ENCODE measurements around the gene PCBP3.

PCBP3 gene

DNA sequence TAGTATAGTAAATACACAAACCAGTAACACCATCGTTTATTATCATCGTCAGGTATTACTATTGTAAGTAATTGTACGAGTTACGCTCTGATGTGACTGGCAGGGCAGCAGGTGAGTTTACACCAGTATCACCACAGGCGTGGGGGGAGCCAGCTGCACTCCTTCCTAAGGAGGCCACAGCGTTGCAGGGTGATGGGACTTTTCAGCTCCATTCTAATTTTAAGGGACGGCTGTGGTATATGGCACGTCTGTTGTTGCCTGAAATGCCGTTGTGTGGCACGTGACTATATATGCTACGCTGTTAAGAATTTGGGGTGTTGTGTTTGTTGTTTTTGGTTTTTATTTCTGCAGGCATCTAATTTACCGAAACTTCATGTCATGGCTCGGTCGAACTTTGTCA, 173.3 kb downstream of the PCBP3 start:
- DNase-seq, result no peak

DNA sequence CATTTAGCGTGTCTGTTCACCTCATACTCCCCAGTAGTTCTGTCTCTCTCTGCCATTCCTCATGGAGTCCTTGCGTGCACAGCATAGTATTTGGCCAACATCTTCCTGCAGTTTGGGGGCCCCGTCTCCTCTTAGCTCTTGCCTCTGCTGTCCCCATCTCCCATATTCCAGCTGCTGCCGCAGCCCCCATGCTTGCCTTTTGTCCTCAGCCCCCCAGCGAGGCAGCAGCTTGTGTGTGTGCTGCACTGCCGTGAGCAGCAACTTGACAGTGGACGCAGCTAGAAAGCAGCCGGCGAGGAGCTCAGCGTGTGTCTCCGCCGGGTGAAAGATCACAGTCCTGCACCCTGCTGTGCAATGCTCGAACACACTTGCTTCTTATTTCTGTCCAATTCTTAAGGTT, 173.8 kb downstream of the PCBP3 start:
- no peak for DNase-seq

DNA sequence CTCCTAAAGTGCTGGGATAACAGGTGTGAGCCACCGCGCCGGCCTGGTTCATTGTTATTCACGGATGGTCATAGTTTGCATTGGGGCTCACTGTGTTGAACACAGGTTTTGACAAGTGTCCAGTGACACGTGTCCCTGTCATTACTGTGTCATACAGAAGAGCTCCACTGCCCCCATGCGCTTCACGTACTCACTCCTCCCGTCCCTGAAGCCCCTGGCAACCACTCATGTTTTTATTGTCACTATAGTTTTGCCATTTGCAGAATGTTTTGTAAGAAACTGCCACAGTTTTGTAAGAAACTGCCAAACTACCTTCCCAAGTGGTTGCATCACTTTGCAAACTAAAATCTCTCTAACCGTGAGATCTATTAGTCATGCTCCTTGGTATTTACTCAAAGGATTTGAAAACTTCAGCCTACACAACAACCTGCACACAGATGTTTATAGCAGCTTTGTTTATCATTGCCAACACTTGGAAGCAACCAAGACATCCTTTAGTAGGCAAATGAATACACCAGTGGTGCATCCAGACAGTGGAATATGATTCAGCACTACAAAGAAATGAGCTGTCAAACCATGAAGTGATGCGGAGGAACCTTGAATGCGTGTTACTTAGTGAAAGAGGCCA, 174.9 kb downstream of the PCBP3 start:
- DNase-seq, result no peak

DNA sequence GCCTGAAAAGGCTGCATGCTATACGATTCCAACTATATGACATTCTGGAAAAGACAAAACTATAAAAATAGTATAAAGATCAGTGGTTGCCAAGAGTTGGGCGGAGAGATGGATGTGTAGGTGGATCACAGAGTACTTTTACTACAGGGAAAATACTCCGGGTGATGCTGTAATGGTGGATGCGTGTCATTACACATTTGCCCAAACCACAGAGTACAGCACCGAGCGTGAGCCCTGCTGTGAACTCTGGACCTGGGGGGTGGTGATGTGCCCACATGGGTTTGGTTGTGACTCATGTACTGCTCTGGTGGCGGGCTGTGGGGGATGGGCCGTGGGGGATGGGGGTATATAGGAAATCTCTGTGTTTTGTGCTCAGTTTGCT, 175.4 kb downstream of the PCBP3 start:
- DNase-seq, result no peak

DNA sequence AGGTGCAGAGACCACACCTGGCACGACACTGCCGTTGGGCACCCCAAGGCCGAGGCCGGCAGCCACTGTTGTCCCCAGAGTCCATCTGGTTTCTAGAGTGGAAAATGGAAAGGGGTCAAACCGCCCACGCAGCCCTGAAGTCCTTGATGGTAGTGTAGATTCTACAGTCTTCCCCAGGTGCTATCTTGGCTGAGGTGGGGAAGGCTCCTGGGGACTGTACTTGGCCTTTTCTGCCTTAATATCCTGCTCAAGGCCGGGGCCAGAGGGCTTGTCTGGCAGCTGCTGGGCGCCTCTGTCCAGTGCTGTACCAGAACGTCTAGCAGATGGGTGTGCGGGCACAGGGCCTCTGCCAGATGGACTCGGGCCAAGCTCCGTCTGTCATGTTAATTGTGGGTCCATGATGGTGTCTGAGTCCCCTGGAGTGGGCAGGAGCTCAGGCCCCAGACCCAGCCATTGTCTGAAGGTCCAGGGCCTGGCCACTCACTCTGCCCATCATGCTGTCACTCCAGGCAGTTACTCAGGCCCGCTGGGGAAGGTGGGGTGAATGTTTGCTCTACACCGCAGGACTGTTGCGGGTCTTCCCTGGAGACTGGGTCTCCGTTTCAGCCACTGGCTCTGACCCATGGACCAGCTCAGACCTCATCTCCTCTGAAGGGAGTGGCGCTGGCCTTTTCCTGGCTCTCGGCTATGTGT, 176.1 kb downstream of the PCBP3 start:
- DNase-seq, result no peak

DNA sequence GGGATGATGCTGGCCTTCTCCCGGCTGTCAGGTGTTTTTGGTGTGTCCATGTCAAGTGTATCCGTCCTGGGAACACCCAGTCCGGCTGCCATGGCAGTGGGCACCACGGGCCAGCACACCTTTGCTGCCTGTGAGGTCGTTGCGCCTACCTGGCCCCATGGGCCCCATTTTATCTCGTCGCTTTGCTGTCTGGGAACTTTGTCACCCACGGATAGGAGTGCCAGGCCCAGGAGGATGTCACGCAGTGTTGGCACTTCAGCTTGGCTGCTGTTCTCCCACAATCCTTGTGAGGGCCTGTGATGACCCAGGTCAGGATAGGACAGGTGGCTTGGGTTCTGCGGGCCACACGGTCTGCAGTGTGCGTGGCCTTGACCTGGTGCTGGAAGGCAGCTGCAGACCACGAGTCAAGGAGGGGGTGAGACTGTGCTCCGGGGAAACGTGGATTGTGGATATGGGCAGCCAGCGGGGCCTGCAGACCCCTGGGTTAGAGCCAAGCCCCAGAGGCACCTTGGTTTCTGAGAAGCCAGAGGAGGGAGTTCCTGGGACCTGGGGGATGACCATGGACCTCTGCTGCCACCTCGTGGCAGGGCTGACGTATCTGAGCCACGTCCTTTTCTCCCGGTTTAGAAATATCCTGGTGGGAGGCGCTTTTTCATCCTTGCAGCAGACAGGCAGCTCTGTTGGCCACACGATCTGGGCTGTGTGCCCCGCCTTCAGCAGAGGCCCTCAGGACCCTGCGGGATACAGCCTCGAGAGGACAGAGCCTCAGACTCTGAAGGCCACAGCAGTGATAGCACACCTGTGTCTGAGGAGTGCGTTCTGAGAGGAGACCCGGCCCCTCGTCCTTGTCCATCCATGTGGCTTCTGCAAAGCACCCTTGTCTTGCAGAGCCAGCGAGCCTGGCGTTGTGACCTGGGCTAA, 176.9 kb downstream of the PCBP3 start:
- DNase-seq, result peak; percentile 81

DNA sequence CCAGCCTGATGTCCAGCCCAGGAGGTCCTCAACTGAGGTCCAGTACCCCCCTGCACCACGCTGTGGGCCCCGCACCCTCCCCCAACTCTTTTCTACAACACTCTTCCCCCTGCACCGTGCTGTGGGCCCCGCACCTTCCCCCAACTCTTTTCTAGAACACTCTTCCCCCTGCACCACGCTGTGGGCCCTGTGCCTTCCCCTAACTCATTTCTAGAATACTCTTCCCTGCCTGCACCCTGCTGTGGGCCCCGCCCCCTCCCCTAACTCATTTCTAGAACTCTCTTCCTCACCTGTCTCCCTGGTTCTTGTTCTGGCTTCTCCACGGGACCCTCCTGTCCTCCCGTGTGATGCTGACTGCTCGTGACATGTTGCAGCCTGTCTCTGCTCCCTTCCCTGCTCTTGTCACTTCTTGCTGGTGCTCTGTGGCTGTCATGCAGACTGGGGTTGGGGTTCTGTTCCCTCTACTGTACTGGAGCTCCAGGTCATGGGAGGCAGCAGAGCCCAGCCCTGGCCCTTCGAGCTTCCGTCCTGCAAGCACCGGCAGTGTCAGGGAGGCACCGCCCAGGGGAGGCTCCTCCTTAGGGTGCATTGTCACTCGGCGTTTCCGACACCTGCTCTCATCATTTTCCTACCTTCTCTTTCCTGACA, 177.9 kb downstream of the PCBP3 start:
- no peak for DNase-seq

DNA sequence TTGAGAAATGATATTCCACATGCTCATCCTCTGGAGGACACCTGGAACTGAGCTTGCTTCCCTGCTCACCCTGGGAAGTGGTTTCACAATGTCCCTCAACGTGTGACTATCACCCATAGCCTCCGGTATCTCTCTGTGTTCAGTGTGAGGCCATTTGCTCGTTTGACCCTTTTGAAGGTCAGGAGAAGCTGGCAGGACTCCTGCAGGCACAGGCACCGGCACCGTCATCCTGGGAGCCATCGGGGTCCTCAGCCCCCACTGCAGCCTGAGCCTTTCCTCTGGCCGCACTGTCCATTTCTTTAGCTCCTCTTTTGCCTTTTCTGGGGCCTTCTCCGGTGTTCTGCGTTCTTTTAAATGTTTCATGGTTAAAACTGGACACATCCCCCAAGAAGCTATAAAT, 178.5 kb downstream of the PCBP3 start:
- DNase-seq, result no peak

DNA sequence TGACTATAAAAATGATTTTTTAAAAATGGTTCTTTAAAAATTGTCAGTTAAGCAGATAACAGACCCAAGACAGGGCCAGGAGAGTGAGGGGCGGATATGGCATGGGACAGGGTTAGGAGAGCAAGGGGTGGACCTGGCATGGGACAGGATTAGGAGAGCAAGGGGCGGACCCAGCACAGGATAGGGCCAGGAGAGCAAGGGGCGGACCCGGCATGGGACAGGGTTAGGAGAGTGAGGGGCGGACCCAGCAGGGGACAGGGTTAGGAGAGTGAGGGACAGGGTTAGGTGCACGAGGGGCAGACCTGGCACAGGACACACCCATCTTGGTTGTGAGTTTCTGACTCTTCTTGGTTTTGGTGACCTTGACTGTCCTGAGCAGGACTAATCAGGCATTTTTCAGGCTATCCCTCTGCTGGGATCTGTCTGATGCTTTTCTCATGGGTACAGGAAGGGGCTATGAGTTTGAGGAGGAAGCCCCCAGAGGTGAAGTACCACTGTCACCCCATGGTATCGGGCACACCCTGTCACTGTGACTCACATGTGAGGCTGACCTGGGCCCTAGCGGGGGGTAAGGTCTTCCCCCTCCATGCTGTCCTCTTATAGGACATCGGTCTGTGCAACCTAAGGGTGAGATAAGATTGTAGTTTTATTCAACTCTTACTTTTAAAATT, 179.0 kb downstream of the PCBP3 start:
- DNase-seq, result no peak

DNA sequence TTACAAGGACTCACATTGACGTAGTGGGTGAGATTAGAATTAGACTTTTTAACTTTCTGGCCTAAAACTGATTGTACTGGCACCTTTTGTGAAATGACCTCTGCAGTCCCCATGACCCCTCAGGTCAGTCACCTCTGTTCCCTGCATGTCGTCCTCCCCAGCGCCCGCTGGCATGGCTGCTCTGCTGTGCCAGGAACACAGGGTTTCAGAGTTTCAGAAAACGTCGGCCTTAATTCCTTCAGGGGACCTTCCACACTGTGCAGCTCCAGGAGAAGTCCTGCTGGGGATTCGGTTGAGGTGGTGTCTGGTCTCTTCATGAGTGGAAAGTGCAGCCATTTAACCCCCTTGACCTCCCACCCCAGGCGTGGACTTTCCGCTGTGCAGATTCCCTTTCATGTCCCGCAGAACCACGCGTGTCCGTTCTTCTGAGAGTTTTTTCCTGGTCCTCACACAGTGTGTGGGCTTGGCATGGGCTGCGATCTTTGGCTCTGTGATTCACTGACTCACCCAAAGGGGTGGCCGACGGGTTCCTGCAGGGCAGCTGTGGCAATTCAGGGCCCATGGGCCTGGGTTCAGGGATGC, 179.7 kb downstream of the PCBP3 start:
- no peak for DNase-seq

DNA sequence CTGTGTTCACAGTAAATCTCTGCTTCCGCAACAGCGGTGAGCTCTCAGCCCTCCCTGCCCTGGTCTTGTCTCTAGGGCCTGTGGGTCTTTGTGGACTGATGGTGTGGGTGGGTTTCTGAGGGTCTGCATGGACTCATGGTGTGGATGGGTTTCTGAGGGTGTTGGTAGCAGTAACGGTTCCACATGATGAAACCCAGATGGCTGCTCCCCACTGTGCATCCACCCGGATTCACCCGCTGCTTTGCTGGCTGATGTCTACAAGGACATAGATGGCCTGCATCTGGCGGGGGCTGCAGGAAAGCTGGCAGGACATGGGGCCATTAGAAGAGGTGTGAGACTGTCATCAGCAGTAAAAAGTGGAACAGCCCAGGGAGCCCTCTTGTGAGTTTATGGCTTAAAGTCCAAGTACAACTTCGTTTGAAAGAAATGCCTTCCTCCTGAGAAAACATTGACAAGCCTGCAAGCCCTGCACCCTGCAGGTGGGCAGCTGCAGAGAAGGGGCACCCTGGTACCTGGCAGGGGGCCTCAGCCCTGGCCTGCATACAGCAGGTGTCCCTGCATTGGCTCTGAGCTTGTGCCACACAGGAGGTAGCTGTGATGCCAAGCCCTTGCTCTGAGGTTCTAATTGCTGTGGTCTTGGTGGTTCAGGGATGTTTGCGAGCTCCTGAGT, 181.2 kb downstream of the PCBP3 start:
- no peak for DNase-seq

DNA sequence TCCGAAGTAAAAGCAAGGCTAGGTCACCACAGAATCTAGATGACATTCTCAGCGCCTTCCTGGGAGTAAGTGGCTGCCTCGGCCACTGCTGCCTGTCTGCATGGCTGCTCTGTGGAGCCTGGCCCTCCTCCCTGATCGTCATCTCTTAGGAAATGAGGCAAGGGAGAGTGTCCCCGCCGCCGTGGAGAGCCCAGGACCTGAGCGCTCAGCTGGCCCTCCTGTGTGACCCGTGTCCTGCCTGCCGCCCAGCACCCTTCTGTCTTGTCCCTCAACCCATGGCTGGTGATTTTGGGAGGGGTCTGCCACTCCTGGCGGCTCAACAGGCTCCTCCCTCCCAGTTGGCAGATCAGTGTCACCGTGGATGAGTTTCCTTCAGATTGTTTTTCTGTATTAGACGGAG, 181.7 kb downstream of the PCBP3 start:
- no peak for DNase-seq

DNA sequence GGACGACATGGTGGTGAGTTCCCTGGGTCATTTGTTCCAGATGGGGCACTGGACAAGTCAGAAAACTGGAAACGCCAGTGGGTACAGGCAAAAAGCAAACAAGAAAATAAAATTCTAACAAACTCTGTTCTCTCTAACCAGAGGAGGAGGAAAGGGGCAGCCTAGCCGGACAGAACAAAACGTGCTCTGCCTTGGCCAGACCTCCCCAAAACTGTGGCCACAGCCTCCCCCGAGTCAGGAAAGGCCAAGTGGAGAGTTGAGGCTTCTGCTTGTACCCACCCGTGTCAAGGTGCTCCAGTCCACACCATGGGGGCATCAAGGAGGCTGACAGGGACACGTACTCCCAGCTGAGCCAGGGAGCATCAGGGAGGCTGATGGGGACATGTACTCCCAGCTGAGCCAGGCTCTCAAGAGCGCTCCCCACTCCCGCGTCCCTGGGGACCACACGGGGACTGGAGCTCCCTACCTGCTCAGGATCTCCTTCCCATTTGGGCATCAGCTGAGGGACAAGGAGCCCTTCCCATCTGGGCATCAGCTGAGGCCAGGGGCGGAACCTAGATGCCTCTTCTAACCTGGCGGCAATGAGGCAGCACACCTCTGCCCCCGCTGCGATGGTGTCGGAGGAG, 183.3 kb downstream of the PCBP3 start:
- DNase-seq, result no peak

DNA sequence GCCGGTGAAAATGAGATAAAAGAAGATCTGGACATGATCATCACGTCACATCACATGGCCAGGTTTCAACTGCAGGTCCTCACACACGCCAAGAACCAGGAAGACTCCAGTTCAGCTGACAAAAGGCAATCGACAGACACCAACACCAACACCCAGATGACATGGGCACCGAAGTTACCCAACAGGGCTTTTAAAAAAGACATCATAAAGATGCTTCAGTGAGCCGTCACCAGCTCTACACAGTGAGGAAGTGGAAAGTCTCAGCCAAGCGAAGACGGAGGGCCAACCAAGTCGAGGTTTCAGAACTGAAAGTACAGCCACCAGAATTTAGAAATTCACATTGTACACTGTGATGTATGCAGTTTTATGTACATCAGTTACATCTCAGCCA, 183.8 kb downstream of the PCBP3 start:
- DNase-seq, result no peak

DNA sequence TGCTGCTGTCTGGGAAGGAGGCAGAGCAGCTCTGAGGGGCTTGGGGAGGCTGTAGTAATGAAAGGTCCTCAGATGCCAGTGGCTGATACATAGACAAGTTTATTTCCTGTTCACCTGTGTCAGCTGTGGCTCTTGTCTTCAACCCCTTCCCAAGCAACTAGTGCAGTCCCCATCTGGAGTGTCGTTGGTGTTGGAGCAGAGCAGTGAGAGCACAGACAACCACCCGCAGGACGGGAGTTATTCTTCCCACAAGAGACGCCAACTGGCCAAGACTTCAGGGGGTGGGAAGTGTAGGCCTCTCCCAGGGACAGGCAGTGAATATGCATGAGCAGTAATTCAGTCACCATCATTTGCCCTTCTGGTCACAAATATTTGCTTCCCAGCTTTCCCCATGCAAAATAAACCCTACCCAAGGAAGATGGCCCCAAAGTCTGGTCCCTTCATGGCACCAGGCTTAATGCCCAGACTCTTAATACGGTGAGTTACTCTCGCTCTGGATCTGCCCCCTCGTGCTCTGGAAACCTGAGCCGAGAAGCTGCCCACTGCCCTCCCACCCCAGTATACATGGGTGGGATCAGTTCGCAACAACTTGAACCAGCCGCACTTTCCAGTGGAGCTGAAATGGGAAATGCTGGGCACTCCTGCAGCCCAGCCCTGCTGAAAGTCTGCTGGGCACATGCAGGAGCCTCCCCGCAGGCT, 184.5 kb downstream of the PCBP3 start:
- DNase-seq, result no peak

DNA sequence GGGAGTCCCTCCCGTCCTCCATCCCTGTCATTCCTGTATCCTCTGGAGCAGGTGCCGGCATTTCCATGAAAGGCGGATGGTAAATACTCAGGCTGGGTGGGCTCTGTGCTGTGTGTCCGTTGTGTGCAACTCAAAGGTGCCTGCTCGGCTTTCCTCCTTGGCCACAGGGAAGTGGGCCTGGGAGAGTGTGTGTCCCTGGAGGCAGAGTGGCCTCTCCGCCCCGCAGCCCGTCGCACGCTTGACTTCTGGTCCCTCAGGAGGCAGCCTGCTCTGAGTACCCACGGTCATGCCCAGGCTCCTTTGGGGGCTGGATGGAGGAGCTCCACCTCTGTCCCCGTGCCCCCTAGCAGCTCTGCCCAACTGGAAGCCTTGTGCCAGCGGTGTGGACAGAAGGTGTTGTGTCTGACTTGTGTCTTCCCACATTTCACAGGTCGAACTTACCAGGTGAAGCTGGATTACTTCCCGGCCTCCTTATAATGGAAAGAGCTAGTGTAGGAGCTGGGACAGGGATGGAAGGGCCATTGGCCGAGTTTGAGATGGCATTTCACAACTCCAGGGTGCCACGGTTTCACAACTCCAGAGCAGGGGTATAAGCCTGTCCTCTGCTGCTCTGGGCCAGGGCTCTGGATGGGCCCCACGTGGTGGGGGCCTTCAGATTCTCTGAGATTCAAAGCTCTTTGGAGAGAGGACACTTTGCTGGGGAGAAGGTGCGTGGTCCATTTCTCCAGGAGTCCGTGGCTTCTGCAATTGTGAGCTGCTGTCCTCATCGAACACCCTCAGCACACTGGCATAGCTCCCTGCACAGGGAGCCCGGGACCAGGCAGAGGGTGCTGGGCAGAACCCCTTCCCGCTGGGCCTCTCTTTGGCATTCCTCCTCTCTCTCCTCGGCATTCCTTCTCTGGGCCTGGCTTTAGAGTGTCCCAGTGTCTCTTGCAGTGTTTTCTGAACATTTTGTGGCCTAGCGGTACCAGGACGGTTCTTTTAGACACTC, 185.3 kb downstream of the PCBP3 start:
- no peak for DNase-seq

DNA sequence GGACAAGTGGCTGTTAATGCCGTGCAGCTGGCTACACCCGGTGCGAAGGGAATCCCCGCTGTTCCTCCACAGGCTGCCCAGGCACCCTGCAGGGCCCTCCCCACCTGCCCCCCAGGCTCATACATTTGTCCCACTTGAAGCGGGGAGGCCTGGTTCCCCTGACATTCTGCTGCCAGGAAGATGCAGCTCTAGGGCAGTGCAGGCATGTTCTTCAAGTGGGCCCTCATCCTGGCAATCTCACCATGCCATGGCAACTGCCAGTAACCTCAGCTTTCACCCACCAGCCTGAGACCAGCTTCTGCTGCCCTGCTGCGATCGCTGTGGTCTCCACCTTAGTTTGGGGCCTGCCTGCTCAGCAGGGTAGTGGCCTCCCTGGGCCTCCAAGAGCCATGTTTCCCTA, 186.1 kb downstream of the PCBP3 start:
- DNase-seq, result no peak

DNA sequence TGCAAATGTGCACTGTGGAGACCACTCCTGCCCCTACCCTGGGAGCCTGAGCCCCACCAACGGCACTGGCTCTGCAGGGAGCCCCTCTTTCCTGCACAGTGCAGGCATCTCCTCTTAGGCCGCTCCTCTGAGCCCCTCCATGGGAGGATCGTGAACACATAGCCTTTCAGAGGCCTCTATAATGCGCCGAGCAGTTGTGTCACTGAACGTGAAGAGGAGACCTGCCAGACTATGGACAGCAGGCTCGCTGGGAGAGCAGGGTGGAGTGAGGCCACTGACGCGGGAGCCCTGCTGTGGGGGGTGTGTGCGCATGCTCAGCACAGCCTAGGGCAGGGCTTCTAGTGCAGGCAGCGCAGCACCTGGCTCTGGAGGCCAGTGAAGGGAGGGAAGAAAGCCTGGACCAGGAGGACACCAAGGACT, 186.7 kb downstream of the PCBP3 start:
- no peak for DNase-seq

DNA sequence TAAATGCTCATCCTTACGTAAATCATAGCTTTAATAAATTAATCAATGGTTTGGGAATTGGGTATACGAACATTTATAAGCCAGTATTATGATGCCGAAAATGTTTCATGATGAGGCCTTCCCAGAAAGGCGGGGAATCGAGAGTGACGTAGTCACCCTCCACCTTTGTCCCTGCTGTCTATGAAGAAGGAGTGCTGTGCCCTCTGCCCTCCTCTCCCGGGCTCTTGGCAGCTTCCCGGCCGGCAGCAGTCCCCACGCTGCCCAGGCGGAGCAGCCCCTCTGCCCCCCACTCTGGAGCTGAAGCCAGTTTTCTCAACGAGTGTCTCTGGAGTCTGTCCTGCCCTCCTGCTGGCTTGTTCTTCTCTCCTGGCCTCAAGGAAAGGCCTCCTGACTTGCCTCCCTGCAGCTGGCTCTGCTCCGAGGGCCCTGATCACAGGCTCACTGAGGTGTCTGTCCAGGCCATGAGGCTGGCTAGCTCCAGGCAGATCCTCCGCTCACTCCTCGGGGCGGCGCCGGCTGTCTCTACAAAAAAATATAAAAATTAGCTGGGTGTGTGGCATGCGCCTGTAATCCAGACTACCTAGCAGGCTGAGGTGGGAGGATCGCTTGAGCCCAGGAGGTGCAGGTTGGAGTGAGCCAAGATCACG, 187.3 kb downstream of the PCBP3 start:
- DNase-seq, result no peak
